Liver (tissue), 9 donors: ENCODE measurements around the gene TMCO4. TPM values are rescaled to one million over a fixed set of nuclear protein-coding genes. Genes with fewer than 3 reads are reported as not detected.

Source experiments
- DNase-seq: peaks from one replicate; pipeline ENCODE4 v3.0.0-alpha.2; 2017; ENCODE audit warnings: low spot score
- H3K27ac ChIP-seq, 2 donors: one replicate each; pipeline ENCODE4 v1.7.0; 2013; ENCODE audit warnings: inconsistent platforms in 2 of 2, low read length in 2 of 2, control low read depth in 1 of 2, low read depth in 1 of 2, mild to moderate bottlenecking in 1 of 2
- H3K27me3 ChIP-seq, 4 donors: one replicate each; pipeline versions ENCODE4 v1.6.1 to v1.7.0; 2013; ENCODE audit warnings: low read length in 3 of 4, inconsistent platforms in 1 of 4, mild to moderate bottlenecking in 1 of 4, moderate library complexity in 1 of 4; ENCODE audit not compliant: control insufficient read depth in 4 of 4, insufficient read depth in 4 of 4
- H3K36me3 ChIP-seq, 4 donors: one replicate each; pipeline versions ENCODE4 v1.6.1 to v1.7.0; 2013; ENCODE audit warnings: low read length in 3 of 4, mild to moderate bottlenecking in 3 of 4, low read depth in 1 of 4, moderate library complexity in 1 of 4; ENCODE audit not compliant: control insufficient read depth in 4 of 4, insufficient read depth in 3 of 4
- H3K4me1 ChIP-seq, 4 donors: one replicate each; pipeline versions ENCODE4 v1.6.1 to v1.7.0; 2013; ENCODE audit warnings: low read length in 3 of 4, mild to moderate bottlenecking in 3 of 4, moderate library complexity in 1 of 4; ENCODE audit not compliant: control insufficient read depth in 4 of 4, insufficient read depth in 4 of 4
- H3K4me3 ChIP-seq, 3 donors: one replicate each; pipeline versions ENCODE4 v1.6.1 to v1.7.0; 2013; ENCODE audit warnings: low read length in 3 of 3, control low read depth in 1 of 3, low read depth in 1 of 3, mild to moderate bottlenecking in 1 of 3
- H3K9ac ChIP-seq, 2 donors: one replicate each; pipeline ENCODE4 v1.7.0; 2013; ENCODE audit warnings: low read length in 2 of 2, mild to moderate bottlenecking in 2 of 2, moderate library complexity in 2 of 2, control low read depth in 1 of 2, low read depth in 1 of 2
- H3K9me3 ChIP-seq, 4 donors: one replicate each; pipeline versions ENCODE4 v1.6.1 to v1.7.0; 2013; ENCODE audit warnings: low read length in 3 of 4; ENCODE audit not compliant: control insufficient read depth in 4 of 4
- ATF3 ChIP-seq: IDR thresholded peaks from 2 replicates; pipeline ENCODE4 v1.6.1; 2016; ENCODE audit warnings: antibody characterized with exemption
- EGR1 ChIP-seq, 2 donors: IDR thresholded peaks; 2 replicates each; pipeline ENCODE4 v1.6.1; 2016 to 2018; ENCODE audit warnings: antibody characterized with exemption in 2 of 2, low read depth in 2 of 2
- FOXA1 ChIP-seq: IDR thresholded peaks from 2 replicates; pipeline ENCODE4 v1.6.1; 2016; ENCODE audit warnings: antibody characterized with exemption
- FOXA2 ChIP-seq: IDR thresholded peaks from 2 replicates; pipeline ENCODE4 v1.6.1; 2016; ENCODE audit warnings: antibody characterized with exemption
- GABPA ChIP-seq, 2 donors: IDR thresholded peaks in 1 of 2; conservative IDR thresholded peaks in 1 of 2; 2 replicates each; pipeline ENCODE4 v1.6.1; 2016; ENCODE audit warnings: antibody characterized with exemption in 2 of 2, mild to moderate bottlenecking in 1 of 2, moderate library complexity in 1 of 2
- HNF4A ChIP-seq, 2 donors: conservative IDR thresholded peaks; 2 replicates each; pipeline ENCODE4 v1.6.1; 2016; ENCODE audit warnings: antibody characterized with exemption in 2 of 2, mild to moderate bottlenecking in 2 of 2
- HNF4G ChIP-seq: IDR thresholded peaks from 2 replicates; pipeline ENCODE4 v1.6.1; 2016; ENCODE audit warnings: antibody characterized with exemption
- JUND ChIP-seq, 2 donors: IDR thresholded peaks; 2 replicates each; pipeline ENCODE4 v1.6.1; 2016; ENCODE audit warnings: antibody characterized with exemption in 2 of 2
- MAX ChIP-seq: IDR thresholded peaks from 2 replicates; pipeline ENCODE4 v1.6.1; 2016; ENCODE audit warnings: antibody characterized with exemption
- RAD21 ChIP-seq, 2 donors: IDR thresholded peaks; 2 replicates each; pipeline ENCODE4 v1.6.1; 2016; ENCODE audit warnings: antibody characterized with exemption in 2 of 2, mild to moderate bottlenecking in 2 of 2
- REST ChIP-seq: IDR thresholded peaks from 2 replicates; pipeline ENCODE4 v1.6.1; 2016; ENCODE audit warnings: antibody characterized with exemption, mild to moderate bottlenecking
- RXRA ChIP-seq, 2 donors: IDR thresholded peaks; 2 replicates each; pipeline ENCODE4 v1.6.1; 2017 to 2018; ENCODE audit warnings: antibody characterized with exemption in 2 of 2, mild to moderate bottlenecking in 1 of 2
- SP1 ChIP-seq: IDR thresholded peaks from 2 replicates; pipeline ENCODE4 v1.6.1; 2018; ENCODE audit warnings: antibody characterized with exemption, mild to moderate bottlenecking
- TAF1 ChIP-seq: conservative IDR thresholded peaks from 2 replicates; pipeline ENCODE4 v1.6.1; 2016; ENCODE audit warnings: antibody characterized with exemption, mild to moderate bottlenecking
- YY1 ChIP-seq: IDR thresholded peaks from 2 replicates; pipeline ENCODE4 v1.6.1; 2016; ENCODE audit warnings: antibody characterized with exemption, mild to moderate bottlenecking
- WGBS: extraction: QIAGEN DNeasy Blood & Tissue Kit; methylation state at CpG from one replicate; pipeline ENCODE4 v1.1.7; 2013; 5-methylcytosine and 5-hydroxymethylcytosine counted together
- polyA plus RNA-seq, 2 donors: library from polyadenylated mRNA; stranded (reverse) in 1 of 2; unstranded in 1 of 2; fragments of 200-250 nt in 1 of 2; fragments of >200 nt in 1 of 2; fragmentation: Nextera tagmentation in 1 of 2; extraction: Ambion mirVana in 1 of 2; gene quantifications; one replicate each; pipeline versions ENCODE4 v1.2.1 to v1.2.3, GENCODE V29; 2013 to 2015
- total RNA-seq, 2 donors: library from RNA; depleted of rRNA; stranded (reverse); fragments of >200 nt; gene quantifications; one replicate each; pipeline ENCODE4 v1.2.3, GENCODE V29; 2014
- TF ChIP-seq, protein P1 (sequence below): fragments of 150-350 bp; IDR thresholded peaks from 2 replicates; pipeline ENCODE4 v1.5.1; 2017; ENCODE audit warnings: improper control_type of control experiment, low read depth, low read length; ENCODE audit not compliant: missing input control
- donor health status: healthy.
- donor health status: healthy.
- donor health status: healthy.
- donor health status: healthy.
- donor health status: healthy.

Gene TMCO4
- total and polyA plus RNA-seq, 4 donors, result 4.0 to 9.5 (median 6.0) TPM

DNA sequence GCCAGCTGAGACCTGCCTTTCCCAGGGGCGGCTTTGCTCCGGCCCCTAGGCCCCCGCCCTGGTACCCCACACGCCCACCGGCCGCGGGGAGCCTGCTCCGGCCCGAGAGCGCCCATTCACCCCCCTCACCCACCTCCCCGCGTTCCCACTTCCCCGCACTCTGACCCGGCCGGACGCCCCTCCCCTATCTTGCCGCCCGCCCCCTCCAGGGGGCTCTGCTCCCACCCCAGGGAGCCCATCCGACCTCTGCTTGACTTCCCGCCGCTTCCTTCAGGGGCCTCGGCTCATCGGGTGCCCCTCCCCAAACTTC is 134.6 kb downstream of the TMCO4 start:
- peaks cover 0 to 6% (median 4%) of the 10 kb centered on the region in 4 donors for H3K4me1 ChIP-seq
- H3K27ac ChIP-seq, result no peak overlapping the region
- H3K9ac ChIP-seq, result no peak overlapping the region
- no peak for DNase-seq
- no peaks in the 10 kb centered on the region for H3K36me3 ChIP-seq
- H3K27me3 ChIP-seq, result peaks cover 0 to 7% (median 3%) of the 10 kb centered on the region in 4 donors
- TF ChIP-seq EGR1 (IDR thresholded peaks at IDR 0.05; ENCODE audit: low read depth in 2 of 2), result no peak
- TF ChIP-seq FOXA2, result no peak
- TF ChIP-seq SP1, result no peak
- TF ChIP-seq FOXA1, result no peak
- no peak for TF ChIP-seq RAD21 (IDR thresholded peaks at IDR 0.05)
- TF ChIP-seq GABPA (IDR thresholded peaks at IDR 0.05 in 1 of 2, conservative IDR thresholded peaks at IDR 0.05 in 1 of 2), result no peak
- TF ChIP-seq REST, result no peak
- TF ChIP-seq HNF4G, result no peak
- no peak for TF ChIP-seq TAF1
- TF ChIP-seq HNF4A (conservative IDR thresholded peaks at IDR 0.05), result no peak
- TF ChIP-seq RXRA (IDR thresholded peaks at IDR 0.05), result no peak
- no peak for TF ChIP-seq YY1
- TF ChIP-seq, protein P1, sequence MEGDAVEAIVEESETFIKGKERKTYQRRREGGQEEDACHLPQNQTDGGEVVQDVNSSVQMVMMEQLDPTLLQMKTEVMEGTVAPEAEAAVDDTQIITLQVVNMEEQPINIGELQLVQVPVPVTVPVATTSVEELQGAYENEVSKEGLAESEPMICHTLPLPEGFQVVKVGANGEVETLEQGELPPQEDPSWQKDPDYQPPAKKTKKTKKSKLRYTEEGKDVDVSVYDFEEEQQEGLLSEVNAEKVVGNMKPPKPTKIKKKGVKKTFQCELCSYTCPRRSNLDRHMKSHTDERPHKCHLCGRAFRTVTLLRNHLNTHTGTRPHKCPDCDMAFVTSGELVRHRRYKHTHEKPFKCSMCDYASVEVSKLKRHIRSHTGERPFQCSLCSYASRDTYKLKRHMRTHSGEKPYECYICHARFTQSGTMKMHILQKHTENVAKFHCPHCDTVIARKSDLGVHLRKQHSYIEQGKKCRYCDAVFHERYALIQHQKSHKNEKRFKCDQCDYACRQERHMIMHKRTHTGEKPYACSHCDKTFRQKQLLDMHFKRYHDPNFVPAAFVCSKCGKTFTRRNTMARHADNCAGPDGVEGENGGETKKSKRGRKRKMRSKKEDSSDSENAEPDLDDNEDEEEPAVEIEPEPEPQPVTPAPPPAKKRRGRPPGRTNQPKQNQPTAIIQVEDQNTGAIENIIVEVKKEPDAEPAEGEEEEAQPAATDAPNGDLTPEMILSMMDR, result no peak
- no peak for TF ChIP-seq JUND (IDR thresholded peaks at IDR 0.05)
- WGBS, result 3% methylated on average over 23 of the region's 23 CpGs
- no peaks in the 10 kb centered on the region for H3K9me3 ChIP-seq
- H3K4me3 ChIP-seq, result peak overlapping the region in 1 of 3 donors; percentile 37

DNA sequence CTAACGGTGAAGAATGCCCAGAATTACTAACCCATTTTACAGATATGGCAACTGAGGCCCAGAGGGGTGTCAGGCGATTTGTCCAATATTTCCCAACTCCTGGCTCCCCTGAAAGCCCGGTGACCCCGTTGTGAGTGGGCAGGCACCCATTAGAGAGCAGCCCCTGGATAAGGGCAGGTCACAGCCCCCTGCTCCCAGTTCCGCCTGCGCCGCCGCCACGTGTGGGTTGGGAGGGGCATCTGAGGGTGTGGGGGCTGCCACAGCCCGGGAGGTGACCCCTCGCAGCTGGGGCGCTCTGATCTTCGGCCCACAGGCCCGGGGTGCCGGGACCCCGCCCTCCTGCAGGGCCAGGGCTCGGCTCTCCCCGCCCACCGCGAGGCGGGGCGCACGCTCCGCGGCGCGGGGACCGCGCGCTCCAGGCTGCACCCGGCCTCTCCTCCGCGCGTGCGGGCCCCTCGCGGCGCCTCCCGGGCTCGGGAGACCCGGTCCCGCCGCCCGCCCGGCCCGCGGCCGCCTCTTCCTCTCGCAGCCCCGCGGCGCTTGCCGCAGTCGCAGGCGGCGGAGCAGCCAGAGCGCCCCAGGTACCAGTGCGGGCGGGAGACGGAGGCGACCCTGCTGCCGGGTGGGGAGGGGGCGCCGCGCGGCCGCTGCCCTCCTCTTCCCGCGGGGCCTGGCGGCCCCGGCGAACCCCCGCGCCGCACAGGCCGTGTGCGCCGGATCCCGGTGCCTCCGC is 135.1 kb downstream of the TMCO4 start, which contains the start of gene HTR6:
Gene HTR6 (plus strand): TSS at position 423 of the 733 bp plus-strand sequence. CDS start 879 bp downstream, outside the sequence.
- Histone ChIP-seq H3K4me1 (peaks cover 0 to 6% (median 4%) of the 10 kb centered on the region in 4 donors), H3K9me3 (no peaks in the 10 kb centered on the region), H3K27ac (no peak within 1 kb of the TSS), H3K27me3 (peaks cover 0 to 7% (median 3%) of the 10 kb centered on the region in 4 donors), H3K9ac (no peak within 1 kb of the TSS), H3K36me3 (no peaks in the 10 kb centered on the region), H3K4me3 (peak within 1 kb of the TSS in 1 of 3 donors; percentile 37)
- TF ChIP-seq ATF3, result no peak
- TF ChIP-seq HNF4A (conservative IDR thresholded peaks at IDR 0.05), result no peak
- TF ChIP-seq YY1, result no peak
- no peak for TF ChIP-seq MAX
- TF ChIP-seq REST, result no peak
- no peak for TF ChIP-seq EGR1 (IDR thresholded peaks at IDR 0.05; ENCODE audit: low read depth in 2 of 2)
- TF ChIP-seq TAF1, result no peak
- no peak for DNase-seq
- 4% methylated on average over 80 of the region's 80 CpGs for WGBS
